GM12801 (cell line): ENCODE results near the gene CARD6.

Source experiments
- CTCF ChIP-seq: IDR thresholded peaks from one replicate; pipeline ENCODE4 v1.5.1; 2011; ENCODE audit warnings: control low read depth; ENCODE audit not compliant: insufficient read length; ENCODE audit errors: extremely low read depth

CARD6 gene

GRCh38 chr5:40877371-40877988, 36.3 kb downstream of the CARD6 start:
- TF ChIP-seq CTCF: no peak

GRCh38 chr5:40879163-40879942, 38.2 kb downstream of the CARD6 start:
- no peak for TF ChIP-seq CTCF

GRCh38 chr5:40882291-40882690, 41.1 kb downstream of the CARD6 start:
- no peak for TF ChIP-seq CTCF

- TF ChIP-seq CTCF: no peak
These were observed 63.2 kb downstream of the CARD6 start for GRCh38 chr5:40904205-40904993.

- TF ChIP-seq CTCF: no peak
These were observed 63.8 kb downstream of the CARD6 start for GRCh38 chr5:40904994-40905306.

- TF ChIP-seq CTCF: no peak
These were observed 65.2 kb downstream of the CARD6 start for GRCh38 chr5:40906351-40906751.

GRCh38 chr5:40909264-40909663, 68.1 kb downstream of the CARD6 start, which contains the start of gene C7:
TSS of gene C7 (plus strand) at chr5:40909497. CDS start at chr5:40909611, 114 bp downstream.
- no peak for TF ChIP-seq CTCF
